ENCODE results near the gene COLEC11. TPM values are rescaled to one million over a fixed set of nuclear protein-coding genes. Genes with fewer than 3 reads are reported as not detected.

The COLEC11 gene
- total and polyA plus RNA-seq, 2 experiments from 2014 or later: 21.5 to 22.6 TPM

DNA sequence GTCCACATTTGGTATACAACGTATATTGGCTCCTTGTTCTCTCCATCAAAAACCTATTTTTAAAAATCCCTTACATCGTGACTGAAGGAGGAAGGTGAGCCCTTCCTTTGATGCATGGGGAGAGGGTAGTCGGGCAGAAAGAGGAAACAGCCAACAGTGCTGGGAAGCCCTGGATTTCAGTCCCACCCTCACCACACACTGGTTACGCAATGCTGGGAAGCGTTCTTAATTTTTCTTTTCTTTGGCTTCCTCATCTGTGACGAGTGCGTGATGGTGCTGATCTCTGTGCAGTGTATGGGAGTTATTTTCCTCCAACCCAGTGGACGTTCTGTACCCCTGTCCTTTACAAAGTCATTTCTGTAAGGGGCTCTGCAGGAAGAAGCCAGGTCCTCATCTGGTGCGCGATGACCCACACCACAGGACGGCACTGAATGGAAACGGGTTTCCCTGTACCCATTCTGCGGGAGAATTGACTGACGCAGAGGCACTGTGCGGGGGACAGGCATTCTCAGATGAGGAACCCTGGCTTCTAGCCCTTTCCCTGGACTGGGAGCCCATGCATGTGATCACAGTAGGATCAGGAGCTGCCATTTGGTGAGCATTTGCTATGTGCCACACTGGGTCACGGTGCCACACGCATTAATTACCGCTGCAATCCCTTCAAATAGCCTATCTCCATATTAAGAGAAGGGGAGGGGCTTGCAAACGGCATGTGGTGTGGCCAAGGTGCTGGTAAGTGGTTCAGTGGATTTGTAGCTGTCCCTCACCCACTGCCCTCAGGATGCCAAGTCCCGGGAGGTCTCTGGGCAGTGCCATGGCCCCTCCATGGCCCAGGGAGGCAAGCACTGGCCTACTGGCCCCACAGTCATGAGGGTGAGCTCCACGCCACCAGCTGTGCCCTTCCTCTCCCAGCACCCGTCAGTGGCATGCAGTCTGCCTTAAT lies 4.3 kb downstream of the COLEC11 start:
- no peaks in the 10 kb centered on the region for H3K27me3 ChIP-seq
- H3K4me1 ChIP-seq (ENCODE audit: insufficient read depth): peaks cover 6% of the 10 kb centered on the region
- no peak overlapping the region for H2AFZ ChIP-seq
- no peak for TF ChIP-seq EZH2 (IDR thresholded peaks at IDR 0.05; ENCODE audit: borderline replicate concordance)
- TF ChIP-seq, protein P1, sequence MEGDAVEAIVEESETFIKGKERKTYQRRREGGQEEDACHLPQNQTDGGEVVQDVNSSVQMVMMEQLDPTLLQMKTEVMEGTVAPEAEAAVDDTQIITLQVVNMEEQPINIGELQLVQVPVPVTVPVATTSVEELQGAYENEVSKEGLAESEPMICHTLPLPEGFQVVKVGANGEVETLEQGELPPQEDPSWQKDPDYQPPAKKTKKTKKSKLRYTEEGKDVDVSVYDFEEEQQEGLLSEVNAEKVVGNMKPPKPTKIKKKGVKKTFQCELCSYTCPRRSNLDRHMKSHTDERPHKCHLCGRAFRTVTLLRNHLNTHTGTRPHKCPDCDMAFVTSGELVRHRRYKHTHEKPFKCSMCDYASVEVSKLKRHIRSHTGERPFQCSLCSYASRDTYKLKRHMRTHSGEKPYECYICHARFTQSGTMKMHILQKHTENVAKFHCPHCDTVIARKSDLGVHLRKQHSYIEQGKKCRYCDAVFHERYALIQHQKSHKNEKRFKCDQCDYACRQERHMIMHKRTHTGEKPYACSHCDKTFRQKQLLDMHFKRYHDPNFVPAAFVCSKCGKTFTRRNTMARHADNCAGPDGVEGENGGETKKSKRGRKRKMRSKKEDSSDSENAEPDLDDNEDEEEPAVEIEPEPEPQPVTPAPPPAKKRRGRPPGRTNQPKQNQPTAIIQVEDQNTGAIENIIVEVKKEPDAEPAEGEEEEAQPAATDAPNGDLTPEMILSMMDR (IDR thresholded peaks at IDR 0.05; ENCODE audit: poor library complexity): no peak
- H4K20me1 ChIP-seq (ENCODE audit: insufficient read depth, poor library complexity, severe bottlenecking): no peaks in the 10 kb centered on the region
- 90% methylated on average over 22 of the region's 22 CpGs for WGBS (ENCODE audit: low lambda C conversion rate, missing lambda C conversion rate)
- H3K4me3 ChIP-seq: no peak overlapping the region
- H3K79me2 ChIP-seq: no peaks in the 10 kb centered on the region
- no peaks in the 10 kb centered on the region for H3K9me3 ChIP-seq (ENCODE audit: low read depth)
- no peaks in the 10 kb centered on the region for H3K9me2 ChIP-seq (replicated peaks; ENCODE audit: insufficient read depth)
- no peaks in the 10 kb centered on the region for H3K36me3 ChIP-seq (replicated peaks; ENCODE audit: insufficient read depth, low read depth)
- no peak for DNase-seq (ENCODE audit: low spot score)
- H3K4me2 ChIP-seq: no peak overlapping the region
- H3K27ac ChIP-seq: no peak overlapping the region

DNA sequence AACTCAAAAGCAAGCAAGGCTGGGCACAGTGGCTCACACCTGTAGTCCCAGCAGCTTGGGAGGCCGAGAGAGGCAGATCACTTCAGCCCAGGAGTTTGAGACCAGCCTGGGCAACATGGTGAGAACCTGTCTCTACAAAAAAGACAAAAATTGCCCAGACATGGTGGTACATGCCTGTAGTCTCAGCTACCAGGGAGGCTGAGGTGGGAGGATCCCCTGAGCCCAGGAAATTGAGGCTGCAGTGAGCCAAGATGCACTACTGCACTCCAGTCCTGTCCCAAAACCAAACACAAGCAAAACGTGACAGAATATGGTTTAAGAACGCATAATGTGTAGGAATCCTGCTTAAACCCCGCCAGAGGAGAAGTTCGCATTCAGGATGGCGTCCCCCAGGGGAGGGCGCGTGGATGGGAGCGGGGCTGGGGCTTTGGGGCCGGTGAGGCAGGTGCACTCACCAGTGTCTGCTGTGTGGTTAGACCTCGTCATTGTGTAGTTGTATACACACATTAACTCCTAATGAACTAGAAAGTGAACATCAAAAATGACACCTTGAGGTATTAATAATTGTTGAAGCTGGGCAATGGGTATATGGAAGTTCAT lies 5.4 kb downstream of the COLEC11 start:
- no peaks in the 10 kb centered on the region for H3K36me3 ChIP-seq (replicated peaks; ENCODE audit: insufficient read depth, low read depth)
- no peak overlapping the region for H3K4me2 ChIP-seq
- WGBS (ENCODE audit: low lambda C conversion rate, missing lambda C conversion rate): 87% methylated on average over 11 of the region's 11 CpGs
- DNase-seq (ENCODE audit: low spot score): no peak
- no peaks in the 10 kb centered on the region for H4K20me1 ChIP-seq (ENCODE audit: insufficient read depth, poor library complexity, severe bottlenecking)
- H3K4me3 ChIP-seq: no peak overlapping the region
- H3K9me3 ChIP-seq (ENCODE audit: low read depth): no peaks in the 10 kb centered on the region
- H3K79me2 ChIP-seq: no peaks in the 10 kb centered on the region
- no peaks in the 10 kb centered on the region for H3K27me3 ChIP-seq
- TF ChIP-seq, protein P1 (IDR thresholded peaks at IDR 0.05; ENCODE audit: poor library complexity): no peak
- TF ChIP-seq EZH2phosphoT487 (IDR thresholded peaks at IDR 0.05; ENCODE audit: low read depth, severe bottlenecking, unreplicated experiment): no peak
- TF ChIP-seq EZH2 (IDR thresholded peaks at IDR 0.05; ENCODE audit: borderline replicate concordance): no peak
- H3K4me1 ChIP-seq (ENCODE audit: insufficient read depth): no peaks in the 10 kb centered on the region
- no peaks in the 10 kb centered on the region for H3K9me2 ChIP-seq (replicated peaks; ENCODE audit: insufficient read depth)
- H2AFZ ChIP-seq: no peak overlapping the region
- no peak overlapping the region for H3K27ac ChIP-seq

DNA sequence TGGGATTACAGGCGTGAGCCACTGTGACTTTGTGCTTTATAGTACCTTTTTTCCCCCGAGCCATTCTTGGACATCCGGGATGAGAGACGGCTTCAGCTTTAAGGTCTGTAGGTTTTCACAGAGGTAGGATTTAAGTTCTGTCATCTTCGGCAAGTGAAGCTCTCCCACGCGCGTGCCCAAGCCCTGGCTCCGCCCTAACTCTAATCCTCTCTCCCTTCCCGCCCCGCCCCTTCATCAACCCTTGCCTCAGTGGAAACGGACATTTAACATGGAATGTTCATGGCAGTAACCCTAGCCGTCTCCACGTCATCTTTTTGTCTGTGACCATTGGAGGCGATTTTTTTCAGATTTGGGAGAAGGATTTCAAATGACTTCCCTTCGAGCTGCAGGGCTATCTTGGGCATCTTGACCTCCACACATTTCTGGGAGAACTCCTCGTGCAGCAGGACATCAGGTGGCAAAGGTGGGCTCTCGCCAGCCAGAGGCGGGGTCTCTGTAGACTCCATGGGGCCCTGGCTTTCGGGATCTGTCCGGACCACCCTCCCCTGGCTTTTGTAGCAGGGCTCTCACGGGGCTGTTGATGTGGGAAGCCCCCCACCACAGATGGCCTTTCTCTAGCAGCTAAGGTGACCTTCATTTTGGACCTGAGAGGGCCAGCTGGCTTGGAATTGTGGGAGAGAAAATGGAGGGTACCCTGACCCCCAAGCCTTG lies 6.8 kb downstream of the COLEC11 start:
- Histone ChIP-seq H2AFZ (no peak overlapping the region), H3K4me2 (no peak overlapping the region), H3K4me1 (ENCODE audit: insufficient read depth) (no peaks in the 10 kb centered on the region), H3K9me2 (replicated peaks; ENCODE audit: insufficient read depth) (no peaks in the 10 kb centered on the region), H3K36me3 (replicated peaks; ENCODE audit: insufficient read depth, low read depth) (no peaks in the 10 kb centered on the region), H3K79me2 (no peaks in the 10 kb centered on the region), H3K27ac (no peak overlapping the region), H3K4me3 (no peak overlapping the region), H3K27me3 (no peaks in the 10 kb centered on the region), H4K20me1 (ENCODE audit: insufficient read depth, poor library complexity, severe bottlenecking) (no peaks in the 10 kb centered on the region), H3K9me3 (ENCODE audit: low read depth) (no peaks in the 10 kb centered on the region)
- TF ChIP-seq EZH2 (IDR thresholded peaks at IDR 0.05; ENCODE audit: borderline replicate concordance) (no peak), EZH2phosphoT487 (IDR thresholded peaks at IDR 0.05; ENCODE audit: low read depth, severe bottlenecking, unreplicated experiment) (no peak)
- TF ChIP-seq, protein P1 (IDR thresholded peaks at IDR 0.05; ENCODE audit: poor library complexity): no peak
- no peak for DNase-seq (ENCODE audit: low spot score)
- WGBS (ENCODE audit: low lambda C conversion rate, missing lambda C conversion rate): 83% methylated on average over 22 of the region's 22 CpGs

Measured in hepatocyte (in vitro differentiated cells).